Stimulated activated CD8-positive, alpha-beta memory T cell treated with anti-CD3 and anti-CD28 coated beads, Interleukin-2, amount 100 ng/mL, for 48 hours (primary cell): ENCODE results near the gene FAIM2.

Experiments used
- DNase-seq, 2 donors: peaks; one replicate each; pipeline ENCODE4 v3.0.0-alpha.2; 2020; ENCODE audit warnings: low read depth in 2 of 2

FAIM2 gene

DNA sequence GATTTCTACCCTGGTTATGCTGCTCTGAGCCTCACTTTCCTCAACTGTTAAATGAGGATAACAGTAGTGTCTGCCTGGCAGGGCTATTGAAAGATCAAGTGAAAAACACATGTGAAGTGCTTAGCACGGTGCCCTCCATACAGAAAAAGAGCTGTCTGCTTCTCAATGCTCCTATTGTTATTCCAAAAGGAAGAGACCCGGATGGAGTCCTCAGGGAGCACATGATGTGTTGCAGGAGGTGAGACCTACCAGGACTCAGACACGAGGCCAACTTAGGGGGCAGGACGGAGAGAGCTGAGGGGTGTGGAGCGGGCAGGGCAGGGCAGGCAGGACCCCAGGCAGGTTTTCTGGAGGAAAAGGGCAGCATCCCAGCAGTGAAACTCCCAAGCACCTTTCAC, 8.9 kb downstream of the FAIM2 start:
- DNase-seq: no peak

DNA sequence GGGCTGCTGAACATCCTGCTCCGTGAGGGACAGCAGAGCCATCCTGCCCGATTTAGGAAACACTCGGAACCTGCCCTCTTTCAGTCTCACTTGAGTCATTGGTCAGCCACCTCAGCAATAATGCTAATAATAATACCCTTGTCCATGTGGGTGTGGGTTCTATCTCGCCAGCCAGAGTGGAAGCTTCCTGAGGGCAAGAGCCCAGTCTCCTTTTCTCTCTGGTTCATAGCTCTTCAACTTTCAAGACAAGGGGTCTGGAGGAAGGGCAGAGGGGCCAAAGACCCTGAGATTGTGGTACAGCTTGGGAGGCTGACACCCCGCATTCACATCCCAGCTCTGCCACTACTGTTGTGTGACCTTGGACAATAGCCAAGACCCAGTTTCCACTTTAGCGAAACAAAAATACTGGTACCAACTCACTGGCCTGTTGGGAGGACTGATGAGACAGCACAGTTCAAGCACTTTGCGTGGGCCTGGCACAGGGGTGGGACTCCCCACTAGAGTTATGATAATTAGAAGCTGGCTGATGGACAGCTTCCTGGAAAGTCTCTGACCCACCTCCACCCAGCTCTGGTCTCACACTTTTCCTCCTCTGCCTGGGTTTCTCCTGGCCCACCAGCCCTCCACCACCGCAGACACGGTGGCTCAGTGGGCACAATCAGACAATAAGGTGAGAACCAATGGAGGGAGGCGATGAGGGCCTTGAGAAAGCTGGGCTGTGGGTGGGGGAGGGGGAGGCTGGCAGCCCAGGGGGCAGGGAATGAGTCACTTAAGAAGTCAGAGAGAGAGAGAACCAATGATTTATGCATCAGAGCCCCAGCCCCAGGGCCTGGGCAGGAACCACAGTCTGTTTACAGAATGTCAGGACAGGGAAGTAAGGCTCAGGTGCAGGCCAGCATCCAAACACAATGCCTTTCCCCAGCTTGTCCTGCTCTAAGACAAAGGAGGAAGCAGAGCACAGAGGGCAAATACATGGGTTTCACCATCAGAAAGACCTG, 9.6 kb downstream of the FAIM2 start:
- DNase-seq: no peak

DNA sequence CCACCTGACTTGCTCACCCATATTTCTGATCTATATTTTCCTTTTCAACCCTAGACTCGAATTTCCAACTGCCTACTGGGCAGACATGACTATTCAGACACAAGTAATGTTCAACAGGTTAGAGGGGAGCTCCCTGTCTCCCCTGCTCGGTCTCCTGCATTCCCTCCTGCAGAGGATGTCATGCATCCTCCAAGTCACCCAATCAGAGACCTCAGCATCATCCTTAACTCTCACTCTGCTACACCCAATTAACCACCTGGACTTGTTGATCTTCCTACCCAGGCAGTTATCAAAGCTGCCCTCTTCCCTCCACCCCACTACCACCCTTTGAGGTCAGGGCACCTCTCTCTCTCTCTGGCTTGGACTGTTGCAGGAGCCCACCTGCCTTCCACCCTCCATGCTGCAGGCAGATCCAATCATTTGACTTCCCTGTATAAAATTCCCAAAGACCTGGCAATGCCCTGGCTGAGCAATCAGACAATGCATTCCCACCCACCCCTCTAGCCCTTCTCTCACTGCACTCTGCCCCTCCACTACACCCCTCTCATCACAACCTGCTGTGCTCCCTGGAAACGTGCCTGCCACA, 10.9 kb downstream of the FAIM2 start:
- DNase-seq: no peak

DNA sequence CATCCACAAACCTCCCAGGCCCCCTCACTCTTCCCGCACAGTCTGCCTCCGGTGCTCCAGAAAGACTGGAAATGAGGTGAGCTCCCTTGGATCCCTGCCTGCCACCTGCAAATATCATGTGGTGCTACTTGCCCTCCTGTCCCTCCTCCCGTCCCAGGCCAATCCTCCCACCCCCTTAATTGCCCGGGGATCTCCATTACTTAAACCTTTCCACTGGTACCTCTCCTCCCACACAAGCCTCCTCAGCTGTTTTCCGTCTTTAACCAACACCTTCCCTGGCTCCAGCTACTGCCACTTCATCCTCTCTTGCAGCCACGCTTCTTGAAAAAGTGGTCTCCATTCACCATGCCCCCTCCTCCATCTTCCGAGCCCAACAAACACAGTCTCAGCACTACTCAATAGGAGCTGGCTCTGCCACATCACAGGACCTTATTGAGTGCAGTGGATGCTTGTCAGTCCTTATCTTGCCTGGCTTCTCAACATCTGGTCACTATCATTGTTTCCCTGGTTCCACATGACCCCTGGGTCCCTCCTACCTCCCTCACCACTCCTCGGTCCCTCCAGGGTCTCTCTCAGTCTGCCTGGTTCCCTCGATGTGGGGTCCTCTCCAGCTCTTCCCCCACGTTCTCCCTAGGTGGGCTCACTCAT, 11.5 kb downstream of the FAIM2 start:
- DNase-seq: no peak

DNA sequence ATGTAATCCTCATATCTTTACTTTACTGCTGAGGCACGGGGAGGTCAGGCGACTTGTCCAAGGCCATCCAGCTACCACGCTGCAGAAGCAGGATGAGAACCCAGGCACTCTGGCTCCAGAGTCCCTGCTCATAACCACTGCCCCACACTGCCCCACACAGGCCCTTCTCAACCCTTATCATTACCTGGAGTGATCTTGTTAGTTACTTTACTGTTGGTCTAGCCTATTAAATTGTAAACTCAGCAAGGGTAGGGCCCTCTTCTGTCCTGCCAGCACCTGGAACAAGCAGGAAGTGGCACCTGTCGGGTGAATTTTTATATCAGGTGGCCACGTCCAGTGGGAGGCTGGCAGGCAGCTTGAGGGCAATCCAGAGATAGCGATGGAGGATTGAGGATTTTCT, 12.2 kb downstream of the FAIM2 start:
- no peak for DNase-seq

DNA sequence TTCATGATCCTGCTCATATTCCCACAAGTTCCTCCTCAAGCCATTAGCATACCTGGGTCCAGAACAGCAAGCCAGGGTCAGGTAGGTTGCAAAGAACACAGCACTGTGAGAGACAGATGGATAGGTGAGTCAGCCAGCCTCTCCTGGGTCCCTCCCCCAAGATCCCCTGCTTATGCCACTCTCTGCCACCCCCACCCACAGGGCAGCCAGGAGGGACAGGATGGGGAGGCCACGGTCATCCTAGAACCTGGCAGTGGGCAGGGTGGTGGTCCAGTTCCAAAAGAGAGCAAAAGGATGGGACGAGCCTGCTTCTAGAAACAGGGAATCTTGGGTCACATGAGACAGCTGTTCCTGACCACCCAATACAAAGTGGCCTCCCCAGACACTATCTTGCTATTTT, 12.7 kb downstream of the FAIM2 start:
- DNase-seq: no peak

DNA sequence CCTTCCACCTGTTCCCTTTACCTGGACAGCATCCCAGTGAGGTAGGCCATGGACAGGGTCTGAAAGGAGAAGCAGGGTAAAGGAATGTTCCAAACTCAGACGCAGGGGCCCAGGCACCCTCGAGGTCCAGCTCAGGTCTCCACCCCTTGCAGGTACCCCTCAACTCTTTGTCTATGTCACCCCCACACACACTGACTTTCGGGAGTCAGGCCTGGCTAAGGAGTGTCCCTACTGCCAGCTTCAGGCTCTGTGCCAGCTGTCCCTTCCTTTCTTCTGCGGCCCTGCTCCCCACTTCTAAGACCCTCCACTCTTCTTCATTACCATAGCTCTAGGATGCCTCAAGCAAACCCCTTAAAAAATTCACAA, 13.6 kb downstream of the FAIM2 start:
- DNase-seq: no peak

DNA sequence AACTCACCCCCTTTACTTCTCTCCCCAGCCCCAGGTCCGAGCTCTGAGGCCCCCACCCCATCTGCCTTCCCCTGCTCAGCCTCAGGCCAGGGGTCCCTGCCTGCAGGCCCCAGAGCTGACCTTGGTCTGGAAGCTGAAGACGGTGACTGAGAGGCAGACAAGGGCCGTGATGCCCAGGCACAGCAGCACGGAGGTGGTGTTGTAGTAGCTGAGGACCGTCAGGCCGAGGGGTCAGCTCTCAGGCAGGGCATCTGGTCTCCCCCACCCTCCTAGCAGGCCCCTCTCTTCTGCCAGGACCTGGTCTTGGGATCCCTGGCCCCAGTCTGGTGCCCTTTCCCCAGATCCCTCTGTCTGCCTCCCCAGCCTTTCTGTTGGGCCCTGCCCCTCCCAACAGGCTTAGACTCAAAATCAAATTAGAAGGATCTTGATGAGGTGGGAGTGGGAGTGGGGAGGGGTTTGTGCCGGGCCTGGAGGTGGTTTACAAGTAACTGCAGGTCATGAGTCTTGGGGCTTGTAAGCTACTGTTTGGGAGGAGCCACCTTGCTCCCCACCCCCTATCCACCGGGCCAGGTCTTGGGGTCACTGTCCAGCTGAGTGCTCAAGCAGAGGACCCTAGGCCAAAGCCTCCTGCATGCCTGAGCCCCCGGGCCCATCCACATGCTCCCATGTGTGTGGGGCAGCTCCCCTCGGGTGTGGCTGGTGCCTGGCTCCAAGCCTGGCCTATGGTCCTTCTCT, 14.2 kb downstream of the FAIM2 start:
- no peak for DNase-seq

DNA sequence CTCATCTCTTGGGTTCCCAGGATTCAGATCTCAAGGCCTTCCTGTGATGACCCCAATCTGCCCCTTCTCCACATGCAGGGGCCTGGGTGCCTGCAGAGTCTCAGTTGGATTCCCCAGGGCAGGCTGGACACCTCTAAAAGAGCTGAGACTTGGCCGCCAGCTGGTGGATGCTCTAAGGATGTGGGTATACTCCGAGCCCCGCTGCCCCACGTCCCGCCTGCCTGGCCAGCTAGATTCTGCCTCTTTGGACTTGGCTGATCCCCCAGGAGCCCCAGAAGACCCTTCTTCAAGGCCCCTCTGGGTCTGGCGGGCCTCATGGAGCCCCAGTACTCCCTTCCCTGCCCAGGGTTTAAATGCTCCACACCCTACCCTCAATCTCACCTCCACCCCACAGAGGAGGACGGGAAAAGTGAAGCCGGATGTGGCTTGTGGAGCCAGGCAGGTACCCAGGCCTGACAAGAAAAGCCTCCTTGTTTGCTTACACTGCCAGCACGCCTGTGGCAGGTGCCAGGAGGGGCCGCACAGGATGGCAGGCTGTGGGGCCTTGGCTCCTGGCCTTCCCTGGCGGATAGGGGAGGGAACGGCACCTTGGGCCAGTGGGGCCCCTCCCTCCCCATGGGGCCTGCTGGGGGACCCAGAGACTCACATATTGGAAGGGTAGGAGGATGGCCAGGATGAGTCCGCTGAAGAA, 15.1 kb downstream of the FAIM2 start:
- no peak for DNase-seq

DNA sequence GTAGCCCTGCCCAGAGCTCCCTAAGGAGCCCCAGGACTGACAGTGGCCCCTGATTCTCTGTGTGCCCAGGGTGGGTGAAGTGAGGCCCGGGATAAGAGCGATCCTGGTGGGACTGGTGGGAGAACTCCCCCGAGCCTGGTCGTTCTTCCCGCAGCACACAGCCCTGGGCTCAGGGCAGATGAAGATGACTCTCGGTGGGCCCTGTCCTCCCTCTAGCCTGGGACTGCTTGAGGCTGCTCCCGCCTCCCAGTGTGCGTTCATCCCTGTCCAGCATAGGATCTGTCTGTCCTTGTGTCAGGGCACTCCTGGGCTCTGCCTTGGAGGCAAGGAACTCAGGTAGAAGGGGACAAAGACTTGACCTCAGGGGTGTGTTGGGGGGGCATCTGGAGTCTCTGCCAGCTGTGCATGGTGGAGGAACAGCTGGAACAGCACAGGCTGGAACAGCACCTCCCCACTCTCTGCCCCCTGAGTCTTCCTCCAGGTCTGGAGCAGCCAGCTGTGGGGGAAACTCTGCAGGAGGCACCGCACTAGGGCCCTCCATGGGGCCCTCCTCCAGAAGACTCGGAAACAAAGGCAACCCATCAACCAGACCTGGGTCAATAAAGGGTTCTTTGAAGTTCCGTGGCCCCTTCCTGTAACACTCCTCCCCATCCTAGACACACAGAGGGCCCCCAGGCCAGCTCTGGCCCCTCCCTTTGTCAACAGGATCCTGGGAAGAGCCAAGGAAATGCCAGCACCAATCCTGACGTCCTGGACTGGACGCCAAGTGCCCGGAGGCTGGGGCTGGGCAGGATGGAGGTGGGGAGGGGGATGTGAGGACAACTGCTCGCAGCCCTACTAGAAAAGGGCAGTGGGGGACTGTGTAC, 15.9 kb downstream of the FAIM2 start:
- no peak for DNase-seq

DNA sequence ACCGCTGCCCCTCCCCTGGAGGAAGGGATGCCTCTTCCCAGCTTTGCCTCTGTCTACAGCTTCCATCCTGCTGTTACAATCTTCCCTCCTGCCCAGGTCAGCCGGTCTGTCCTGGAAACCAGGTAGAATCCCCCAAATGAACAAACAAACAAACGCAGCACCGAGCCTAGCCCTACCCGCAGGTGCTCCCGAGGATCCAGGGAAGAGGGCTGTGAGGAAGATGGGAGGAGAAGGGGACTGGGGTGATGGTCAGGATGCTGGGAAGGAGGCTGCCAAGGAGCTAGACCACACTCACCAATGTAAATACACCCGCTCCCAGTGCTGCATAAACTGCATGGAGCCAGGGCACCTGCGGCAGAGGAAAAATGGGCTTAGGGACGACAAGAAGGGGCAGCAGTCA, 16.6 kb downstream of the FAIM2 start:
- no peak for DNase-seq

DNA sequence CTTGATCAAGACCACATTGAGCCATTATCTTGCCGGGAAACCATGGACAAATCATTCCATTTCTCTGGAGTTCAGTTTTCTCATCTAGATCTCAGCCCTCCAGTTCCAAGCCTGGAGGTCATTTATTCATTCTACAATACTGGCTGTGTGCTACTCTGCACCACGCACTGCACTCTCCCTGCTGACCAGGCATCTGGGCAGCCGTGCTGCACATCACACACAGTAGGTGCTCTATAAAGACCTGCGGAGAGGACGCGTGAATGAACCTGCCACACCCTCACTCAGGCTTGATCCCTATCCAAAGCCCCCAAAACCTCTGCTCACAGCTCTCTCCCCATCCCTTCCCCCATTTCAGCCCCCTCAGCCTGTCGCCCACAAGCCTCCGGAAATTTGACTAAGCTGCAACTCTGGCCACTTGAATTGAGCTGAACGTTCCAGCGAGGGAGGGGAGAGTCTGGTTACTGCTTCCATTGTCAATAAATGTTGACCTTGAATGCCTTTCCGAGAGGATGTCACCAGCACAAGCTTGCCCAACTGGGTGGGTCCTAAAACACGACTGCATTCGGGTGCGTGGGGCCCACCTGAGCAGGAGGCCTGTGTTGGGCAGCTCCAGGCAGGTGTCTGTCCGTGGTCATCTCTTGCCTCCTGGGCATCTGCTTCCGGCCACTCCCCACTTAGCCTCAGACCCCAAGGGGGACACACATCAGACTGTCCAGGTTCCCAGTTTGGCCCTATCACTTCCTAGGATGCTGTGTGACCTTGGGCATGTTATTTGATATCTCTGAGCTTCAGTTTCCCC, 17.8 kb downstream of the FAIM2 start:
- no peak for DNase-seq

DNA sequence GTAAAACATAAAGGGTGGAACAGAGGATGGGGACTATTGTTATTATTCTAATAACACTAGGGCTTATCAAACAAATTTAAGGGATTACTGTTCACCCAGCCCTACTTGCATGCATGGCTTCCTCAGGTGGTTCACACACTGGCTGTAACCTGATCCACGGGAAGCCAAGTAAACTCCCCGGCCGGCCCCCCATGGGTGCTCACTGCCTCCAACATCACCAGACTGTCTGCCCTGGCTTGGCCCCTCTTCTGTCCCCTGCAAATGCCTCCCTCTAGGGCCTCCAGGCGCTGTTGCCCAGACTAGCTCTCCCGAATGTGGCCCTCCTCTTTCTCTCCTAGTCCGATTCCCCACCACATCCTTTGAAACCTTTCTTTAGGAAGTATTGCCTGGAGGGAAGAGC, 18.6 kb downstream of the FAIM2 start:
- no peak for DNase-seq

DNA sequence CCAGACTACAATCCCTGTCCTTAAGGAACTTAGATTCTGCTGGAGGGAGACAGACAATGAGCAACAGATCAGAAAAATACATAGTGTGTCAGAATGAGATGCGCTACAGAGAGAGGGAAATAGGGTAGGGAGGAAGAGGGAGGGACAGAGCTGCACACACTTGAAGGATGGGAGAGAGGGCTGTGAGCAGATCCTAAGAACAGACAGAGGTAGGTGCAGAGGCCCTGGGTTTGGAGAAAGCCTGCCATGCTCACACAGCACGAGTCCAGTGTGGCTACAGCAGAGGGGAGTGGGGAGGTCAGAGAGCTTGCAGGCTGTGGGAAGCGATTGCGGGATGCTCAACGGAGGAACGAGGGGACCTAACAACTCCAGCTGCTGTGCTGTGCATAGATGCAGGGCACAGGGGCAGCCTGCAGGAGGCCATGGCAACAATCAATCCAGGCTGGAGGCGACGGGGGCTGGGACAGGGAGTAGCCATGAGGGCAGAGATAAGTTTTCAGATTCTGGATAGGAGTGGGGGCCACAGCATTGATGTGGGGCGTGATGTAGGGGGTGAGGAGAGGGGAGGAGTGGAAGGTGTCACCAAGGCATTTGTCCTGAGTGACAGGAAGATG, 20.7 kb downstream of the FAIM2 start:
- DNase-seq: no peak

DNA sequence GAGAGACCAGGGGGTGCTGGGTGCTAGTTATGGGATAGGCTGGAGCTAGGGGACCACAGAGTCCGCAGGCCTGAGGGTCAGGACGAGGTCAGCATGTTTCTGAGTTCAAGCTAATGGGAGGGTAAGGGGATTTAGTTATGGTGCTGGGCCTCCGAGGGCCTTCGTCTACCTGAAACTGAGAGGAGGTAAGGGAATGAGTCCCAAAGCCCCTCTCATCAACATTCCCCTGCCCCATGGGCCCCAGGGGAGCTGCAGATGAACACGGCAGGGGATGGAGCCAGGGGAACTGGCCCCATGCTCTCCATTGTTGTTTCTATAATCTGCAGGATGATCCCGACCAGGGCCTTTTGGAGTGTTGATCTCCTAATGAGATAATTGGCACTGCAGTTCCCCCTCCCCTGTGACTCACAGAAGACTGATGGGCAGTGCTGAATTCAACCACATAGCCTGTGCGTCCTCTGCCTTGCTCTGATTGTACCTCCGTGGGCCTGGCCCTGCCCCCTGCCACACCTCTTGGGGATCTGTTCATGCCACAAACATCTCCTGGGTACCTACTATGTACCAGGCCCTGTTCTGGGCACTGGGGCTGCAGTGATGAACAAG, 21.4 kb downstream of the FAIM2 start:
- DNase-seq: no peak

DNA sequence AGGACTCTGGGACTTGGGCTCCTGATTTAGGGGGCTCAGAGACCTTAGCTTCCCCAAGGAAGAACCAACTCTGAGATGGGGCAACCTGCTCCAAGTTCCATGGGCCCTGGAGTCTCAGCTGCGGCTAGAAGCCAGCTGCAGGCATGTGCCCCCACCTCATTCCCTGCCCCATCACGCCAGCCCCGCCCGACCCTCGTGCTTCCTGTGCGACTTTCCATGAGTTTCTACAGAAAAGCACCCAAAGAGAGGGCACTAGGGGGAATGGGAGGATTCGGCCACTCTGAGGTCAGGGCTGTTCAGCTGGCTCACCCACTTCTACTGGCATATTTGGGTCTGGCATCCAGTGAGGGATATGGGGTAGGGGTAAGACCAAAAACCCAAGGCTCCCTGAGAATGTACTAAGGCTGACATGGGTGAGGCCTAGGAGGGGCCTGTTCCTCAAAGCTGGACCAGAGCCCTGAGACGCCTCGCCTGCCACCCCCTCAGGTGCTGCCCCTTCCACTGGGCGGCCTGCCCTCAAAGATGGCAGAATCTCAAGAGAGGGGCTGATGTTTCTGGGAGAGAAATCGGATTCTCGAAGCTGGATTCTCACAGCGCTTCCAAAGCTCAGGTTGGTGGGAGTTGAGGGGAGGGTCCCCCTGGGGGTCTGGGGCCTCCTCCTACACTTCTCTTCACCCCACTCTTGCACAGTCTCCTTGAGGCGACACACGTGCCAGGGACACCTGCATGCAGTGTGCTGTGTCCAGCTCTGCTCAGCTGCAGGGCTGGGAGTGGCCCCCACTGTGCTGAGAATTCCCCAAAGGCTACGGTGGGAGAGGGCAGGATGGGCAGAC, 22.1 kb downstream of the FAIM2 start:
- DNase-seq: no peak

DNA sequence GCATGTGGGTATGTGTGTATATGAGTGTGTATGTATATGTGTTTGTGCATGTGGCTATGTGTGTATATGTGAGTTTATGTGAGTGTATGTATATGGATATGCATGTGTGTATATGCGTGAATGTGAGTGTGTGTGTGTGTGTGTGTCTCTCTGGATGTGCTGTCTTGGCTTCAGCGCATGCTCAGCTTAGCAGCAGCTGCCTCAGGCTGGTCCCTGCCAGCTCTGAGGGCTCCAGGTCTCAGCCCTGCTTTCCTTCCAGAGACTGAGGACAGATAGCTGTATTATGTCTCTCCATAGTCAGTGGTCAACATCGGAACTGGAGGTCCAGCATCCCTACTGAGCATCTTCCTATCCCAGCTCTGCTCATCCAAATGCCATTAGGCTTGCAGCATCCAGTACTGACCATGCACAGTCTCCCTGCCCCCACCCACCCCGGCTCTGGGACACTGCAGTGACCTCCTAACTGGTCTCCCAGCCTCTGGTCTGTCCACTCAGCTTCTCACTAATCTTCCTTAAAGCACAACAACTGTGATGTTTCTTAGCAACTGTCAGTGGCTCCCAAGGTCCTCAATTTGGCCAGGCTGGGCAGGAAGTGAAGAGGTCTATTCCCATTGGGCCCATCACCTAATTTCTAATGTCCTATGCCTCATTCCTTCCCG, 22.8 kb downstream of the FAIM2 start:
- no peak for DNase-seq
